ENCODE measurements around the gene CLEC19A.

CLEC19A gene

DNA sequence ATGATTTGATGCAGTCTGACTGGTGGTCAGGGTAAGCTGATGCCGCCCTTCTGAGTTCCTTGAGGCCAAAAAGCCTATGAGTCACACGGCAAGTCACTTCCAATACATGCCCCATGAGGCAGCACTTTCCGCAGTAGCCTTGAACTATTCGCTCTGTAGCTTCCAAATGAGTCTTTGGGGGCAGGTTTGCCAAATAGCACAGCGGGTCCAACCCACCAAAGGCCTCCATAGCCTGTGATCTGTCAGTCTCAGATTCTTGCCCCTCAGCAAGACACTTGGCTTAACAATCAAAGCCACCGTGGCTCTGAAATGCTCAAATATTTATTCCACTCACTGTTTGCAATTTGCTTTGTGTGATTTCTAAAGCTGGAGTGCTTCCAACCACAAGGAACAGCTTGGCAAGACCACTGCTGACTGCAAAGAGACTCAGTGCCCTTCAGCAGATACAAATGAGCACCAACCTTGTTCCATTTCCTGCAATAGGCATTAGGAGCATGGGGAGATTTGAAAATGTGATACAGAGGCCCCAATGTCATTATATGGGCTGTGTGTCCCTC lies 45.4 kb downstream of the CLEC19A start:
- DNase-seq, result no peak

DNA sequence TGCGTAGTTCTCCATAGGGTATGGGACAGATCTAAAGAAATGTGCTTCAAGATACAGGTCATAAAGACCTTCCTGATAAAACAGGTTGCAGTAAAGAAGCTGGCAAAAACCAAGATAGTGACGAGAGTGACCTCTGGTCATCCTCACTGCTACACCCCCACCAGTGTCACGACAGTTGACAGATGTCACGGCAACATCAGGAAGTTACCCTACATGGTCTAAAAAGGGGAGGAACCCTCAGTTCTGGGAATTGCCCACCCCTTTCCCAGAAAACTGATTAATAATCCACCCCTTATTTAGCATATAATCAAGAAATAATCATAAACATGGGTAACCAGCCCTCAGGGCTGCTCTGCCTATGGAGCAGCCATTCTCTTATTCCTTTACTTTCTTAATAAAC lies 46.3 kb downstream of the CLEC19A start:
- no peak for DNase-seq

DNA sequence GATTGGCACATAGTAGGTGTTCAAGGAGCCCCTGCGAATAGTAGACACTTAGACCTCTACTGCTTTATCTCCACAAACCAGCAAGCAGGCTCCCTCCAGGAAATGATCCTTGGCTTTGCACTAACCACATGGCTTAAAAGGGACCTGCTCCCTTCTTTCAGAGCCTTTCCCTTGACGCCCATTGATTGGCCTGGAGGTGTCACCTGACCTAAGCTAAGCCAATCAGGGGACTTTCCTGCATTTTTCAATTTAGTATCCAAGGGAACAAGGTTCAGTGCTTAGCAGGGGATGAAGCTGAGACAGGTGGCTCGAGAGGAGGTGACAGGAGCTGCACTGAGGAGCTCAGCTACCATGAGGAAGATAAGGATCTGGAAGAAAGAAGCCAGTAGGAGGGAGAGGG lies 52.8 kb downstream of the CLEC19A start:
- no peak for DNase-seq

DNA sequence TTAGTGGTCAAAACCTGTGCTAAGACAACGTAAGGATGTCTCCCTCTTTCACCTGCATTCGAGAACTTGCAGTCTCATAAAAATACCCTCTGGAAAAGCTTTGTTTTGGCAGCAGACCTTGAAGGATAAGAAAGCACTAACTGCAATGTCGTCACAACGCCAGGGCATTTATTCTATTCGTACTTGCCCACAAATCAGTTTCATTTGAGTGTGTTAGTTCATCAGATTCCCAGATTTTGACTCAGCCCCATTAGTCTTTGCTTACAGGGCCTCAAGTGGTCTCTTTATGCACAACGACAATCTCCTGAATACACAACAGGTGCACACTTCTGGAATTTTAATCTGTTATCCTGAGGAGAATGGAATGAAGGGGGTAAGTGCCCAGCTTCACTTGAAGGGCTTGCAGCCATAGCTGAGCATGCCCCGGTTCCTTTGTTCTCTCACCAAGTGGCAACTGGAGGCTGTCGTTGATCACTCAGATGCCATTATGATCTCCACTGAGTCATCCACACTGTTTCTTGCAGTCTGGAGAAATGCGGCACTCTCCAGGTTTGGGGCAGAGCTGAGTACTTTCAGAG lies 58.8 kb downstream of the CLEC19A start:
- DNase-seq, result no peak

DNA sequence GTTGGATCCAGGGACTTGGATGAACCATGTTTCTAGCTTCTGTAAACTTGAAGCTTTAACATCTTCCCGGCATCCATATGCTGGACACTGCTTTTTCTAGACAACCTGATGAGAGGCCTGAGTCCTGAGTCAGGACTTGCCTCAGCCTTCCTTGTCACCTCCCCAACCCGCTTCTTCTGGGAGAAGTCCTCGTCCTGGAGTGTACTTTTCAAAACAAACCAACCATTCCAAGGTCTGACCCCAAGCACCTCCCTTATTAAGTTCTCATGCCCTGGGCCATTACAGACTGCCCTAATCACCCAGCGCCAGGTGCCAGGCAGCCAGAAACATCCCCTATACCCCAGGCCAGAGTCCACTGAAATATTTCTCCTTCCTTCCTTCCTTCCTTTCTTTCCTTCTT lies 59.4 kb downstream of the CLEC19A start:
- DNase-seq, result no peak

DNA sequence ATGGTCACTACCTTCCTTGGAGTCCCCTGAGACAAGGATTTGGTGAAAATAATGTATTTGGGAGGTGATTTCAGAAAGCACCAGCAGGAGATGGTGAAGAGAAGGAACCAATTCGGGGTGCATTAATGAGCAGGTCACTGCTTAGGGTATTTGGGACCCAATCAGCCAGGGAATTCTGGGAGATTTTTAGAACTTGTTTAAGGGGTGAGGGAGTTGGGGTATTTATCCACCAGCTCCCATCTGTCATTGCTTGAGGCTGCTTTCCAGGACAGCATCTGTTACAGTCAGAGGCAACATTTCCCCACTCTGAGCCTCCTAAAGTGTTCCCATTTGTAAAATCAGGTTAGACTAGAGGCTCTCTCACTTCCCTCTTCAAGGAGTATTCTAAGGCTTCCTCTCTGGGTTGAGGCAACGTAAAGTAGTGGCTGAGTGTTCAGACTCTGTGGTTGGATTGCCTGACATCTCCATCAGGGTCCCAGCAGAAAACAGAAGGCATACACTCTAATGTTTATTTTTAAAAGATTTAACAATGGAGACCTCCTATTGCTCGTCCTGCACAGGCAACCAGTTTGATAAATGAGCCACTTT lies 60.9 kb downstream of the CLEC19A start:
- DNase-seq, result no peak

DNA sequence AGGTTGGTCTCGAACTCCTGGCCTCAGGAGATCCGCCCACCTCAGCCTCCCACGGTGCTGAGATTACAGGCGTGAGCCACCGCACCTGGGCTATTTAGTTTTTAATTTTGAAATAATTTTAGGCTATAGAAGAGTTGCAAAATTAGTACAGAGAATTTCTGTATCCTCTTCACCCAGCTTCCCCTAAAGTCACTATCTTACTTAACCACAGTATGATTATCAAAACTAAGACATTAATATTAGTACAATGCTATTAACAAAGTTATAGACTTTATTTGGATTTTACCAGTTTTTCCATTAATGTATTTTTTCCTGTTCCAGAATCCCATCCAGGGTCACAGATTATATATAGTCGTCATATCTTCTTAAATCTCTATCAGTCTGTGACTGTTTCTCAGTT lies 62.6 kb downstream of the CLEC19A start:
- no peak for DNase-seq

DNA sequence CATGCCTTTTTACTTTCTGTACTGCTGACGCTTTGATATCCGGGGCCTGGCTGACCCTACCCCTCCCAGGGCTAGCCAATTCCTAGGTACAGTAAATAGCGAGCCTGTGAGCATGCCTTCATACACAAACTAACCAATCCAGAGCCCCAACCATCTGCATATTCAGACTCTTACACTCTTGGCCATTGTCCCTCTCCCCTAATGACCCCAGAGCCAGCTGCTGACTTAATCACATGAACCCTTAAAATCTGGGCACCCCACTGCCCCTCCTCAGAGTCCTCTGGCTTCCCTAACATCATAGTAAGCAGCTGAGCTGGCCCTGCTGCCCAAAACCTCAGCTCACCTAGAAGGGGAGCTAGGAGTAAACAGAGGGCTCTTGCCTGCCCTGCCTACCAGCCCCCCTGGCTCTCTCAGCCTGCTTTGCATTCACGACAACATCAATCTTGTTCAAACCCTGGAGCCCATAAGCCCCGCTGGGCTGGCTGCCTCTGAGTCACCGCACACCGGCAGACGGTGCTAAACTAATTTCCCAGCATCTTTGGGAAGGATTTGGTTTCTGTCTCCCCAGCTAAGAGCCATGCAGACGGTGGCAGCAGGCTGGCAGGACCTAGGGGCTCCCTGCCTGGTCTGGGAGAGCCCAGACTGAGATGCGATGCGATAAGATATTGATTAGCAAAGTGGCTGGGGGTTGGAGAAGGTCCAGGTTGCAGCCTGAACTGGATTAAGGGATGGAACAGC lies 63.2 kb downstream of the CLEC19A start:
- DNase-seq, result no peak

DNA sequence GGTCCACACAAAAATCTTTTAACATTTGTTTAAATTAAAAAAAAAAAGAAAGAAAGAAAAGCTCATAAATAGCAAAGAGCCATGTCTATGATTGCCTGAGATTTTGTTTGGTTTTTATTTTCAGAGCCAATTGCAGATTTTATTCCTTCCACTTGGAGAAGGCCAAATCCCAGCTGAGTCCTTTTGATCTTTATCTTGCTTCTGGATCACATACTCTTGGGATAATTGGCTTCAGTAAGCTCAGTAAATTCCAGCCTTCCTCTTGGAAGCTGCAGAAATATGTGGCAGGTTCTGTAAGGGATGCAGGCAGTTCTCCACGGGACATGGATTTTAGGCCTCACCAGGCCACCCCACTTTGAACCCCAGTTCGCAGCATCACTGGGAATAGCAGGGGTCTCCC lies 68.8 kb downstream of the CLEC19A start:
- DNase-seq, result no peak

DNA sequence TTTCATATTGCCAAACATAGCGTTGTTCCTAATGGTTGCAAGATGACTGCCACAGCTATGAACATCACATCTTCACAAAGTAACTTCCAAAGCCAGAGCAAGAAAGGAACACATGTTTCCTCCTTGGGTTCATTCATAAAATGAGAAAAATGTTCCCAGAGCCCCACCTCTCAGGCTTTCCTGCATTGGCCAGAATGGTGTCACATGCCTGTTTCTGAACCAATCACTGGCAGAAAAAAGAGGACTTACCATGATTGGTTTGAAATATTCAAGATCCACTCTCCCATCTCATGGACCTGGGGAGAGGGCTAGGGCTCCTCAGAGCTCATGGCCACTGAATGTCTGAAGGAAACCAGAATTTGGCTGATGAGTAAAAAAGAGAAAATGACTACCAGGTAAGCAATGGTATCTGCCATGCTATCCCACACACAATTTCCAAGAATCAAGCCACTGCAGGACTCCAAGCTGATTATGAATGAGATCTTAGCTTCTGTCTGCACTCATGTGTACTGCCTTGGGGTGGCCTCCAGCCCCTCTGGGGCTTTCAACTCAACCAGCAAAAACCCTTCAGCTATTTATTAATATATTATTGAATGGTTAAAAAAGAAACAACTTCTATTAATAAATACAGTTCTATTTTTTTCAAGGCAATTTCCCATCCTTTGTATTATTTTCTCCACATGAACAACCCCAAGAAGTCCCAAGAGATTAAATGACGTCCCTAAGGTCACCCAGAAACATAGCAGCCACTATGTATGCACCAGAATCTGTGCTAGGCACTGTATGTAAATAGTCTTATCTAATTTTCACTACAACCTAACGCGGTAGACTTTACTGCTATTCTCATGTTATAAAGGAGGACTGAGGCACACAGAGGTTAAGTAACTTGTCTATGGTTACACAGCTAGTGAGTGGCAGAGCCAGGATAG lies 70.8 kb downstream of the CLEC19A start:
- DNase-seq, result no peak

DNA sequence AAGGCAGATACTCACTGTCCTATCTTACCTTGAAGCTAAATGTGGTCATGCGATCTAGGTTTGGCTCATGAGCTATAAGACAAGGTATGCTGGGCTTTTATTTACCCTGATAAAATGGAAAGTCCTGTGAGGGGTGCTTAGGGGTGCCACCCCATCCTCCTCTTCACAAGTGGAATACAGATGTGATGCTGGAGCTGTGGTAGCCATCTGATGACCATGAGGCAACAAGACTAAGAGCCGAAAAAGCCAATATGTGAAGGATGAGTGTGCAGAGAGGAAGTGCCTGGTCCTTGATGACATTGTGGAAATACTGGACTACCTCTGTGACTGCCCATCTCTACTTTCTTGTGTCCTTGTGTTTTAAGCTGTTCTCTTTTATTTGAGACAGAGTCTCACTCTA lies 74.0 kb downstream of the CLEC19A start:
- no peak for DNase-seq

All from activated CD4-positive, alpha-beta T cell treated with anti-CD3 and anti-CD28 coated beads, Interleukin-2, amount 50 U/mL, for 1 hour (primary cell).